Mucosa of descending colon (tissue), 3 donors: Measurements from ENCODE around the gene SOBP. TPM values are rescaled to one million over a fixed set of nuclear protein-coding genes. Genes with fewer than 3 reads are reported as not detected.

ENCODE experiments used
- ATAC-seq: fragments of 200-7000 bp; cut with Tn5 transposase; one replicate; pipeline ENCODE4 v1.9.1; 2020; ENCODE audit warnings: mild to moderate bottlenecking, moderate library complexity
- DNase-seq, 3 donors: peaks; one replicate each; pipeline ENCODE4 v3.0.0-alpha.2; 2020
- H3K36me3 ChIP-seq: fragments of 200-600 bp; one replicate; pipeline ENCODE4 v1.8.0; 2021; ENCODE audit warnings: low read depth, mild to moderate bottlenecking
- H3K4me1 ChIP-seq: fragments of 200-600 bp; one replicate; pipeline ENCODE4 v1.8.0; 2021; ENCODE audit warnings: low read depth, mild to moderate bottlenecking
- H3K4me3 ChIP-seq: fragments of 200-600 bp; one replicate; pipeline ENCODE4 v1.8.0; 2021; ENCODE audit warnings: mild to moderate bottlenecking
- H3K9me3 ChIP-seq: fragments of 200-600 bp; one replicate; pipeline ENCODE4 v1.8.0; 2021; ENCODE audit warnings: mild to moderate bottlenecking
- intact Hi-C, 2 donors: fragments of 100-400 bp; cut with DNase I in 1 of 2; cut with micrococcal nuclease in 1 of 2; formaldehyde crosslinking; loops; one replicate each; pipeline versions ENCODE4 v1.11.0 to v1.11.1; 2022; cut with DNase I, micrococcal nuclease
- total RNA-seq, 3 donors: library from RNA; stranded (reverse); fragmentation: NEBNext Ultra II Directional in 2 of 3; extraction: Animal tissue kit (Norgen Biotek cat#: 25700) in 2 of 3; gene quantifications; one replicate each; pipeline versions ENCODE4 v1.2.1 to v1.2.4, GENCODE V29; 2021 to 2023
- TF ChIP-seq, protein P1 (sequence below): fragments of 200-600 bp; IDR thresholded peaks from one replicate; pipeline ENCODE4 v1.8.0; 2022; ENCODE audit warnings: antibody characterized with exemption, mild to moderate bottlenecking
- donor health status: DM: no; HTN: no; CAD: no; lungs with moderate emphysema.
- donor health status: DM: no; HTN: no; CAD: no.
- donor health status: DM: no; HTN: yes; CAD: no.

SOBP gene
- total RNA-seq, 3 donors from 2014 or later: 1.2 to 31.5 (median 2.5) TPM

DNA sequence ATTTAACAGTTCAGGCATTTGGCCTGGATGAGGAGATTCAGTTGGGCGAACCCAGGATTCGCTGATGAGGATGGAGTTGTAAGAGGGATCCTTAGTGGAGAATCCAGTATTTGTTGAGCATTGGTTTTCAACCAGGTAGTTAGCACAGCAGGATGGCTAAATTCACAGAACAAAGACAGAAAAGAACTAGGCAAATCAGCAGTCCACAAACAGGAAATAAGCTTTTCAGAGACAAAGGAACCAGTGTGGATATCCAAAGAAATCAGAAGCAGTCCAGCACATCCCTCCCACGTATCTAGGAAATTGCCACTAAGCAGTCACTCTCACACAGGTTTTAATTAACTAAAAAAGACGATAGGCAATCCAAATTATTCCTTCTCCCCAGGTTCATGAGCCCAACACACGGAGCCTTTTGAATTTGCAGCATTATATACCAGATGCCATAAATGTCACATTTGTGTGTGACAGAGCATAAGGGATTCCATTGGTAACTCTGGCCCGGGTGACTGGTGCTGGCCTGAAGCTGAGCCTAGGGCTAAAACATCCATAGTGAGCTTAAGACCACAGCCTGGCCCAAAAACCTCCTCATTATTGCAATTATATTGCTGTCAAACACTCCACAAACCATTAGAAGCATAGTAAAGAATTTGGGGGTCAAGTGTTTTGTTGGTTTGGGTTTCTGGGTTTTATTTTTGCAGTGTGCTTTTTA lies 131.5 kb downstream of the SOBP start:
- DNase-seq (no peak), ATAC-seq (no peak)
- intact Hi-C loops: no loop called here
- H3K9me3 ChIP-seq: no peaks in the 10 kb centered on the region
- no peak overlapping the region for H3K4me3 ChIP-seq
- no peaks in the 10 kb centered on the region for H3K36me3 ChIP-seq
- TF ChIP-seq, protein P1, sequence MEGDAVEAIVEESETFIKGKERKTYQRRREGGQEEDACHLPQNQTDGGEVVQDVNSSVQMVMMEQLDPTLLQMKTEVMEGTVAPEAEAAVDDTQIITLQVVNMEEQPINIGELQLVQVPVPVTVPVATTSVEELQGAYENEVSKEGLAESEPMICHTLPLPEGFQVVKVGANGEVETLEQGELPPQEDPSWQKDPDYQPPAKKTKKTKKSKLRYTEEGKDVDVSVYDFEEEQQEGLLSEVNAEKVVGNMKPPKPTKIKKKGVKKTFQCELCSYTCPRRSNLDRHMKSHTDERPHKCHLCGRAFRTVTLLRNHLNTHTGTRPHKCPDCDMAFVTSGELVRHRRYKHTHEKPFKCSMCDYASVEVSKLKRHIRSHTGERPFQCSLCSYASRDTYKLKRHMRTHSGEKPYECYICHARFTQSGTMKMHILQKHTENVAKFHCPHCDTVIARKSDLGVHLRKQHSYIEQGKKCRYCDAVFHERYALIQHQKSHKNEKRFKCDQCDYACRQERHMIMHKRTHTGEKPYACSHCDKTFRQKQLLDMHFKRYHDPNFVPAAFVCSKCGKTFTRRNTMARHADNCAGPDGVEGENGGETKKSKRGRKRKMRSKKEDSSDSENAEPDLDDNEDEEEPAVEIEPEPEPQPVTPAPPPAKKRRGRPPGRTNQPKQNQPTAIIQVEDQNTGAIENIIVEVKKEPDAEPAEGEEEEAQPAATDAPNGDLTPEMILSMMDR: no peak
- H3K4me1 ChIP-seq: no peaks in the 10 kb centered on the region

DNA sequence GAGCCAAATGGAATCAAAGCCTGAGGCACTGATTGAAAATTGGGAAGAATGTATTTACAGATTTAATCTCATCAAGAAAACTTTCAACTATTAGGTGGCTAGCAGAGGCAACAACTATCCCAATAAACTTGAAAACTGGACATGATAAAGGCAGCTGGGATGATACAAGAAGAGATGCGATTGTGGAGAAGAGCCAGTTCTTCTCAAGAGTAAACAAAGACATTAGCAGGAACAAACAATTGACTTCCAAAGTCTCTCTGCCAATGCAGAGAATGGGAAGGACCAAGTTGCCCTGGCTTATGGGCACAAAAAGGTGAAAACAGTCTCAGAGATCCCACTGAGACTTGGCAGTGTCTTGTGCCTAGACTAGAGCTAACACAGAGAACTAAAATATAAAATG lies 132.4 kb downstream of the SOBP start:
- H3K9me3 ChIP-seq: no peaks in the 10 kb centered on the region
- intact Hi-C loops: no loop called here
- no peaks in the 10 kb centered on the region for H3K36me3 ChIP-seq
- ATAC-seq: no peak
- no peaks in the 10 kb centered on the region for H3K4me1 ChIP-seq
- H3K4me3 ChIP-seq: no peak overlapping the region
- DNase-seq: no peak
- TF ChIP-seq, protein P1: no peak

DNA sequence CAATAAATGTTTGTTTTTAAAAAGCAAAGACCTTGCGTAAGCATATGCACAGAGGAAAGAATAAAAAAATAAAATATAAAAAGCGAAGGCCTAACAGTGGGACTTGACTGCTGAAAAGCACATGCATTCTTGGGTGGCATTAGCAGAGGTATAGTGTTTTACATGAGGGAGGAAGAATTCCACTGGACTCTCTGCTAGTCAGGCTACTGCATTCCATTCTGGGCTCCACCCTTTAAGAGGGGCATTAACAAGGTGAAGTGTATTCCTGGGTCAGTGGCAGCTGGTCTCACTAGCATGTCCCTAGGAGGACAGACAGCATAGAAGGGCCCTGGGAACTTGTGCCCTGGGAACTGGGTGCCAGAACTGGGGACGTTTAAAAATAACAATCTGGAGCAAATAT lies 134.1 kb downstream of the SOBP start:
- DNase-seq (no peak), ATAC-seq (no peak)
- TF ChIP-seq, protein P1: no peak
- Histone ChIP-seq H3K4me1 (no peaks in the 10 kb centered on the region), H3K36me3 (no peaks in the 10 kb centered on the region), H3K9me3 (no peaks in the 10 kb centered on the region), H3K4me3 (no peak overlapping the region)
- intact Hi-C loops: no loop called here

DNA sequence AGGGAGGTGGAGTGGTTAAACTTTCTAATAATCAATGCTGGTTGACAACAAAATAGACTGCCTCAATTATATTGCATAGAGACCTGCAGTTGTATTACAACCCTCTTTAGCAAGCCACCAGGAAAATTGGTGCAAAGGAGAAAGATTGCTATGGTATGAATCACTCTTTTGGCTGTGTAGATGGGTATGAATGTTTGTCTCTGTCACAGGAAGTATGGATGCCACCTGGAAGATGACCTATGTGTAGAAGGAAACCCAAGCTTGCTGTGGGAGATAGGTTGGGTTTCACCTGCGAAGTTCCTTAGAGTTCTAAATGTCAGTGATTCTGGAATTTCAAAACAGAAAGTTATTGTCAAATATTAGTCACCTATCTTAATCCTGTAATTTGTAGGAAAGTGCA lies 134.6 kb downstream of the SOBP start:
- no peaks in the 10 kb centered on the region for H3K9me3 ChIP-seq
- no peak overlapping the region for H3K4me3 ChIP-seq
- TF ChIP-seq, protein P1: no peak
- ATAC-seq: no peak
- DNase-seq: no peak
- no peaks in the 10 kb centered on the region for H3K4me1 ChIP-seq
- no peaks in the 10 kb centered on the region for H3K36me3 ChIP-seq
- intact Hi-C loops: no loop called here

DNA sequence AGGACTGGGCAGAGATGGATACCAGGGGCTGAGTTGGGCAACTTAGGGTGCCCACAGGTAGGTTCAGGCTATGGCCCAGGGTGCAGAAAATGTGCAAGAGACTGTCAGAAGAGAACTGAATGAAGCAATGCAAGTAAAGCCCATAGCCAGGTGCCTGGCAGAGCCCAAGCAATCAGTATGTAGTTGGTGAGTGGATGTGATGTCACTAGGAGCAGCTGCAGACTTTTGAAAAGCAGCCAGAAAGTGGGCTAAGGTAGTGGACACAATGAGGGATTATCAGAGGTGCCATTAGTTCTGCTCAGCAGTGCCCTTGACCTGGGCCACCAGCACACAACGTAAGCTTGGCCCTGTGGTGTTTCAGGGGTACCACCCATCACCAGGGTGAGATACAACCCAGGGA lies 135.3 kb downstream of the SOBP start:
- Histone ChIP-seq H3K9me3 (no peaks in the 10 kb centered on the region), H3K4me1 (no peaks in the 10 kb centered on the region), H3K4me3 (no peak overlapping the region), H3K36me3 (no peaks in the 10 kb centered on the region)
- ATAC-seq (no peak), DNase-seq (no peak)
- TF ChIP-seq, protein P1: no peak
- intact Hi-C loops: no loop called here

DNA sequence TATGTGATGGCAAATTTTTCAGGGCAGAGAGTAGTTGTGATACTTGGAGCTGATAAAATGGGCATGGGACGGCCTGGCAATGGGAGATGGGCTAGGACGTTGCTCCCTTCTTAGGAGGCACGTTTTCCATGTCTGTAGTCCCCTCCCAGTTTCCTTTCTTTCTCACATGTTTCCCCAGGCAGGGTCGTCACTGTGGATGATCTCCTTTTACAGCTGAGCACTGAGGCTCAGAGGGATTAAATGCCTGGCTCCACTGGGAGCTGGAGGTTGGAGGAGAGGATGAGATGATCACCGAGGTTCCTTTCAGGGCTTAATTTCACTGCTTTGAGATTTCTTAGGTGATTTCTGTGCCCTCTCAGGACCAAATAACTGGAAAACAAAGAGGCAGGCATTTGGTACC lies 136.7 kb downstream of the SOBP start:
- no peaks in the 10 kb centered on the region for H3K9me3 ChIP-seq
- H3K36me3 ChIP-seq: no peaks in the 10 kb centered on the region
- no peak for DNase-seq
- no peak overlapping the region for H3K4me3 ChIP-seq
- H3K4me1 ChIP-seq: no peaks in the 10 kb centered on the region
- ATAC-seq: no peak
- TF ChIP-seq, protein P1: no peak
- intact Hi-C loops: no loop called here
